Astrocyte (in vitro differentiated cells and primary cell): ENCODE results near the gene PBX1. TPM values are rescaled to one million over a fixed set of nuclear protein-coding genes. Genes with fewer than 3 reads are reported as not detected.

Source experiments
- DNase-seq: peaks from one replicate; pipeline ENCODE4 v3.0.0-alpha.2; 2010; ENCODE audit warnings: low read depth
- FAIRE-seq: peaks from 2 replicates; lab custom pipeline; 2011; peaks lifted over from hg19 to GRCh38; lab: Jason Lieb, UNC
- H2AFZ ChIP-seq: 2 replicates; pipeline ENCODE4 v1.6.0; 2012; ENCODE audit warnings: low read depth, low read length, inconsistent platforms
- H3K27ac ChIP-seq: 2 replicates; pipeline ENCODE4 v1.5.1; 2011; ENCODE audit warnings: low read depth, low read length, inconsistent platforms
- H3K27me3 ChIP-seq: 2 replicates; pipeline ENCODE4 v1.6.0; 2011; ENCODE audit warnings: low read length, inconsistent platforms; ENCODE audit not compliant: insufficient read depth
- H3K36me3 ChIP-seq: 2 replicates; pipeline ENCODE4 v1.5.1; 2011; ENCODE audit warnings: low read length, inconsistent platforms; ENCODE audit not compliant: insufficient read depth
- H3K4me1 ChIP-seq: 2 replicates; pipeline ENCODE4 v1.5.1; 2011; ENCODE audit warnings: low read length, inconsistent platforms; ENCODE audit not compliant: insufficient read depth
- H3K4me2 ChIP-seq: 2 replicates; pipeline ENCODE4 v1.6.0; 2012; ENCODE audit warnings: low read length, inconsistent platforms
- H3K4me3 ChIP-seq: 2 replicates; pipeline ENCODE4 v1.5.1; 2011; ENCODE audit warnings: low read depth, mild to moderate bottlenecking, low read length, inconsistent platforms; ENCODE audit not compliant: insufficient read depth
- H3K79me2 ChIP-seq: 2 replicates; pipeline ENCODE4 v1.6.0; 2012; ENCODE audit warnings: mild to moderate bottlenecking, low read length, inconsistent platforms; ENCODE audit not compliant: insufficient read depth
- H3K9ac ChIP-seq: 2 replicates; pipeline ENCODE4 v1.6.0; 2012; ENCODE audit warnings: mild to moderate bottlenecking, low read length, inconsistent platforms
- H3K9me3 ChIP-seq: 2 replicates; pipeline ENCODE4 v1.5.1; 2012; ENCODE audit warnings: low read depth, mild to moderate bottlenecking, low read length, inconsistent platforms; ENCODE audit not compliant: insufficient read depth
- H4K20me1 ChIP-seq: 2 replicates; pipeline ENCODE4 v1.6.0; 2012; ENCODE audit warnings: low read length, inconsistent platforms; ENCODE audit not compliant: insufficient read depth
- H3K27ac Mint-ChIP-seq: one replicate; pipeline ENCODE4 v1.8.0; 2021; ENCODE audit warnings: mild to moderate bottlenecking, mixed read lengths; ENCODE audit not compliant: unreplicated experiment
- H3K27me3 Mint-ChIP-seq: one replicate; pipeline ENCODE4 v1.8.0; 2021; ENCODE audit warnings: low read depth, mixed read lengths; ENCODE audit not compliant: unreplicated experiment
- H3K36me3 Mint-ChIP-seq: one replicate; pipeline ENCODE4 v1.8.0; 2021; ENCODE audit warnings: low read depth, mixed read lengths; ENCODE audit not compliant: unreplicated experiment
- H3K4me1 Mint-ChIP-seq: one replicate; pipeline ENCODE4 v1.8.0; 2021; ENCODE audit warnings: low read depth, mixed read lengths; ENCODE audit not compliant: unreplicated experiment
- H3K4me3 Mint-ChIP-seq: one replicate; pipeline ENCODE4 v1.8.0; 2021; ENCODE audit warnings: mild to moderate bottlenecking, moderate library complexity, mixed read lengths; ENCODE audit not compliant: unreplicated experiment
- H3K9me3 Mint-ChIP-seq: one replicate; pipeline ENCODE4 v1.8.0; 2021; ENCODE audit warnings: mild to moderate bottlenecking, mixed read lengths; ENCODE audit not compliant: unreplicated experiment
- CTCF ChIP-seq: IDR thresholded peaks from 2 replicates; pipeline ENCODE4 v1.5.1; 2011; ENCODE audit warnings: low read depth, mild to moderate bottlenecking, inconsistent platforms, low read length, moderate library complexity; ENCODE audit not compliant: insufficient read depth
- EZH2 ChIP-seq: IDR thresholded peaks from 2 replicates; pipeline ENCODE4 v1.6.1; 2012; ENCODE audit warnings: mild to moderate bottlenecking, low read length, inconsistent platforms; ENCODE audit not compliant: insufficient read depth
- total RNA-seq: library from RNA; stranded (reverse); gene quantifications from 2 replicates; pipeline ENCODE4 v1.2.1, GENCODE V29; 2021

The PBX1 gene
- total RNA-seq, 1 donor from 2014 or later: 37.2 TPM

GRCh38 chr1:164787834-164788231, 228.8 kb downstream of the PBX1 start:
- FAIRE-seq: no peak
- no peak overlapping the region for H2AFZ ChIP-seq
- no peak for DNase-seq
- H3K4me1 ChIP-seq: peaks cover 4% of the 10 kb centered on the region
- Mint-ChIP-seq H3K4me1 (peaks cover 14% of the 10 kb centered on the region), H3K36me3 (peaks cover 4% of the 10 kb centered on the region), H3K9me3 (no peaks in the 10 kb centered on the region), H3K4me3 (no peak overlapping the region), H3K27me3 (no peaks in the 10 kb centered on the region), H3K27ac (no peak overlapping the region)
- no peaks in the 10 kb centered on the region for H3K9me3 ChIP-seq
- no peak overlapping the region for H3K4me2 ChIP-seq
- no peaks in the 10 kb centered on the region for H4K20me1 ChIP-seq
- H3K79me2 ChIP-seq: peaks cover 3% of the 10 kb centered on the region
- peaks cover 4% of the 10 kb centered on the region for H3K27me3 ChIP-seq
- no peak for TF ChIP-seq CTCF
- TF ChIP-seq EZH2: no peak
- no peaks in the 10 kb centered on the region for H3K36me3 ChIP-seq
- H3K4me3 ChIP-seq: no peak overlapping the region
- H3K9ac ChIP-seq: no peak overlapping the region
- H3K27ac ChIP-seq: no peak overlapping the region

GRCh38 chr1:164790081-164790480, 231.1 kb downstream of the PBX1 start:
- FAIRE-seq (no peak), DNase-seq (no peak)
- Mint-ChIP-seq H3K9me3 (peaks cover 2% of the 10 kb centered on the region), H3K27ac (no peak overlapping the region), H3K4me3 (no peak overlapping the region), H3K4me1 (peaks cover 22% of the 10 kb centered on the region), H3K27me3 (no peaks in the 10 kb centered on the region), H3K36me3 (peaks cover 3% of the 10 kb centered on the region)
- Histone ChIP-seq H3K27me3 (peaks cover 4% of the 10 kb centered on the region), H3K4me3 (no peak overlapping the region), H3K4me2 (no peak overlapping the region), H2AFZ (no peak overlapping the region), H3K79me2 (peaks cover 3% of the 10 kb centered on the region), H3K27ac (no peak overlapping the region), H4K20me1 (peaks cover 5% of the 10 kb centered on the region), H3K36me3 (no peaks in the 10 kb centered on the region), H3K4me1 (peaks cover 15% of the 10 kb centered on the region), H3K9ac (no peak overlapping the region), H3K9me3 (no peaks in the 10 kb centered on the region)
- TF ChIP-seq CTCF: no peak
- no peak for TF ChIP-seq EZH2

- H3K79me2 ChIP-seq: peaks cover 3% of the 10 kb centered on the region
- H3K4me1 Mint-ChIP-seq: peaks cover 9% of the 10 kb centered on the region
- no peaks in the 10 kb centered on the region for H3K27me3 Mint-ChIP-seq
- no peak overlapping the region for H2AFZ ChIP-seq
- peaks cover 4% of the 10 kb centered on the region for H3K27me3 ChIP-seq
- DNase-seq (no peak), FAIRE-seq (no peak)
- H3K4me2 ChIP-seq: no peak overlapping the region
- H3K36me3 Mint-ChIP-seq: peaks cover 3% of the 10 kb centered on the region
- H3K4me3 ChIP-seq: no peak overlapping the region
- H3K4me3 Mint-ChIP-seq: no peak overlapping the region
- peaks cover 5% of the 10 kb centered on the region for H4K20me1 ChIP-seq
- TF ChIP-seq EZH2: no peak
- no peak for TF ChIP-seq CTCF
- H3K27ac Mint-ChIP-seq: no peak overlapping the region
- H3K9ac ChIP-seq: no peak overlapping the region
- no peak overlapping the region for H3K27ac ChIP-seq
- H3K36me3 ChIP-seq: no peaks in the 10 kb centered on the region
- no peaks in the 10 kb centered on the region for H3K9me3 ChIP-seq
- H3K9me3 Mint-ChIP-seq: peaks cover 2% of the 10 kb centered on the region
- H3K4me1 ChIP-seq: peaks cover 13% of the 10 kb centered on the region
Measured at GRCh38 chr1:164792410-164793004, 233.5 kb downstream of the PBX1 start.
